GM12801 (cell line): Measurements from ENCODE around the gene AGTRAP.

Experiments used
- CTCF ChIP-seq: IDR thresholded peaks from one replicate; pipeline ENCODE4 v1.5.1; 2011; ENCODE audit warnings: control low read depth; ENCODE audit not compliant: insufficient read length; ENCODE audit errors: extremely low read depth

Gene AGTRAP

GRCh38 chr1:11761285-11761684, 25.3 kb downstream of the AGTRAP start:
- TF ChIP-seq CTCF: no peak

- TF ChIP-seq CTCF: no peak
Observed at GRCh38 chr1:11761988-11762406, 26.1 kb downstream of the AGTRAP start, which contains the start of gene C1orf167. Gene C1orf167 (plus strand): TSS chr1:11762193. CDS start chr1:11764401, 2,208 bp downstream.

- no peak for TF ChIP-seq CTCF
Observed at GRCh38 chr1:11764115-11764514, 28.2 kb downstream of the AGTRAP start.

- TF ChIP-seq CTCF: no peak
Observed at GRCh38 chr1:11764519-11764918, 28.6 kb downstream of the AGTRAP start.

- TF ChIP-seq CTCF: no peak
Observed at GRCh38 chr1:11765661-11766428, 29.9 kb downstream of the AGTRAP start.

- no peak for TF ChIP-seq CTCF
Observed at GRCh38 chr1:11766429-11766776, 30.5 kb downstream of the AGTRAP start.

- no peak for TF ChIP-seq CTCF
Observed at GRCh38 chr1:11767922-11768704, 32.2 kb downstream of the AGTRAP start.
